H9 (cell line): ENCODE data around the gene RPP40. TPM values are rescaled to one million over a fixed set of nuclear protein-coding genes. Genes with fewer than 3 reads are reported as not detected.
A peak's percentile ranks its signal among the peaks of the same experiment; 100 is the strongest.

ENCODE experiments used
- DNase-seq: peaks from one replicate; pipeline ENCODE4 v3.0.0-alpha.2; 2017
- H2AFZ ChIP-seq: one replicate; pipeline ENCODE4 v1.6.1; 2013; ENCODE audit warnings: mild to moderate bottlenecking, low read length, control low read depth, moderate library complexity
- H2AK5ac ChIP-seq: 2 replicates; pipeline ENCODE4 v1.6.1; 2013; ENCODE audit warnings: low read length, control low read depth, mixed read lengths; ENCODE audit not compliant: insufficient read length
- H2BK120ac ChIP-seq: one replicate; pipeline ENCODE4 v1.6.1; 2013; ENCODE audit warnings: low read depth, mild to moderate bottlenecking, low read length, control low read depth, inconsistent platforms; ENCODE audit not compliant: poor library complexity, severe bottlenecking
- H2BK12ac ChIP-seq: 2 replicates; pipeline ENCODE4 v1.6.1; 2013; ENCODE audit warnings: low read length, control low read depth, mixed read lengths, low read depth; ENCODE audit not compliant: insufficient read length
- H2BK15ac ChIP-seq: 2 replicates; pipeline ENCODE4 v1.6.1; 2013; ENCODE audit warnings: low read depth, low read length, control low read depth
- H2BK20ac ChIP-seq: one replicate; pipeline ENCODE4 v1.6.1; 2013; ENCODE audit warnings: low read depth, mild to moderate bottlenecking, low read length, control low read depth, inconsistent platforms; ENCODE audit not compliant: poor library complexity, severe bottlenecking
- H2BK5ac ChIP-seq: 2 replicates; pipeline ENCODE4 v1.6.1; 2013; ENCODE audit warnings: low read length, control low read depth, mixed read lengths; ENCODE audit not compliant: insufficient read length
- H3K14ac ChIP-seq: 2 replicates; pipeline ENCODE4 v1.6.1; 2013; ENCODE audit warnings: low read length, control low read depth; ENCODE audit not compliant: insufficient read depth
- H3K18ac ChIP-seq: 2 replicates; pipeline ENCODE4 v1.6.1; 2013; ENCODE audit warnings: low read depth, mild to moderate bottlenecking, mixed read lengths, low read length, control low read depth; ENCODE audit not compliant: insufficient read length
- H3K23ac ChIP-seq: 2 replicates; pipeline ENCODE4 v1.6.1; 2013; ENCODE audit warnings: low read length, control low read depth, mixed read lengths, low read depth; ENCODE audit not compliant: insufficient read length
- H3K23me2 ChIP-seq: 2 replicates; pipeline ENCODE4 v1.6.1; 2013; ENCODE audit warnings: low read depth, mild to moderate bottlenecking, mixed read lengths, low read length, control low read depth; ENCODE audit not compliant: insufficient read length, poor library complexity, severe bottlenecking
- H3K27ac ChIP-seq: 2 replicates; pipeline ENCODE4 v1.5.1; 2013; ENCODE audit warnings: low read length, control low read depth, mixed read lengths, low read depth; ENCODE audit not compliant: insufficient read length
- H3K27me3 ChIP-seq: 2 replicates; pipeline ENCODE4 v1.6.1; 2013; ENCODE audit warnings: low read length, control low read depth, inconsistent platforms; ENCODE audit not compliant: insufficient read depth
- H3K4ac ChIP-seq: 2 replicates; pipeline ENCODE4 v1.6.1; 2013; ENCODE audit warnings: low read depth, mild to moderate bottlenecking, control low read depth, inconsistent platforms, low read length, moderate library complexity
- H3K4me1 ChIP-seq: 2 replicates; pipeline ENCODE4 v1.6.1; 2013; ENCODE audit warnings: low read length, control low read depth, inconsistent platforms; ENCODE audit not compliant: insufficient read depth
- H3K4me2 ChIP-seq: 2 replicates; pipeline ENCODE4 v1.6.1; 2013; ENCODE audit warnings: low read length, control low read depth, mixed read lengths; ENCODE audit not compliant: insufficient read length, insufficient read depth
- H3K56ac ChIP-seq: 2 replicates; pipeline ENCODE4 v1.6.1; 2013; ENCODE audit warnings: low read depth, mild to moderate bottlenecking, mixed read lengths, low read length, control low read depth; ENCODE audit not compliant: insufficient read length
- H3K79me1 ChIP-seq: 2 replicates; pipeline ENCODE4 v1.6.1; 2013; ENCODE audit warnings: low read depth, mild to moderate bottlenecking, moderate library complexity, low read length, control low read depth, inconsistent platforms; ENCODE audit not compliant: insufficient read depth, poor library complexity, severe bottlenecking
- H3K79me2 ChIP-seq: 2 replicates; pipeline ENCODE4 v1.6.1; 2013; ENCODE audit warnings: low read length, control low read depth, inconsistent platforms; ENCODE audit not compliant: insufficient read depth
- H3K9ac ChIP-seq: 2 replicates; pipeline ENCODE4 v1.6.1; 2013; ENCODE audit warnings: low read length, control low read depth, mixed read lengths; ENCODE audit not compliant: insufficient read length; ENCODE audit errors: extremely low read depth
- H3K9me3 ChIP-seq: one replicate; pipeline ENCODE4 v1.6.1; 2013; ENCODE audit warnings: low read depth, low read length, inconsistent platforms; ENCODE audit not compliant: control insufficient read depth
- H3T11ph ChIP-seq: one replicate; pipeline ENCODE4 v1.6.1; 2013; ENCODE audit warnings: mild to moderate bottlenecking, low read length, control low read depth, inconsistent platforms
- H4K20me1 ChIP-seq: one replicate; pipeline ENCODE4 v1.6.1; 2013; ENCODE audit not compliant: control insufficient read depth, insufficient read length, insufficient read depth
- H4K5ac ChIP-seq: 2 replicates; pipeline ENCODE4 v1.6.1; 2013; ENCODE audit warnings: low read depth, mild to moderate bottlenecking, mixed read lengths, low read length, control low read depth; ENCODE audit not compliant: insufficient read length
- H4K8ac ChIP-seq: replicated peaks from 2 replicates; pipeline ENCODE4 v1.6.1; 2013; ENCODE audit warnings: low read length, control low read depth, mixed read lengths, low read depth; ENCODE audit not compliant: insufficient read length
- H4K91ac ChIP-seq: 2 replicates; pipeline ENCODE4 v1.6.1; 2013; ENCODE audit warnings: low read depth, mild to moderate bottlenecking, moderate library complexity, mixed read lengths, low read length, control low read depth; ENCODE audit not compliant: insufficient read length
- H3K27ac Mint-ChIP-seq, 3 experiments: 2 replicates in 2 of 3; 3 replicates in 1 of 3; pipeline ENCODE4 v1.8.0; 2020 to 2021; ENCODE audit warnings: mixed read lengths in 3 of 3, mild to moderate bottlenecking in 1 of 3, moderate library complexity in 1 of 3
- H3K27me3 Mint-ChIP-seq: 2 replicates; pipeline ENCODE4 v1.8.0; 2021; ENCODE audit warnings: low read depth, mild to moderate bottlenecking, moderate library complexity, mixed read lengths
- H3K36me3 Mint-ChIP-seq, 3 experiments: 2 replicates in 2 of 3; 3 replicates in 1 of 3; pipeline ENCODE4 v1.8.0; 2020 to 2021; ENCODE audit warnings: low read depth in 3 of 3, mixed read lengths in 3 of 3; ENCODE audit not compliant: insufficient read depth in 1 of 3
- H3K4me1 Mint-ChIP-seq, 2 experiments: 2 replicates each; pipeline ENCODE4 v1.8.0; 2020; ENCODE audit warnings: mixed read lengths in 2 of 2
- H3K4me3 Mint-ChIP-seq, 2 experiments: 2 replicates in 1 of 2; 3 replicates in 1 of 2; pipeline ENCODE4 v1.8.0; 2020 to 2021; ENCODE audit warnings: mild to moderate bottlenecking in 2 of 2, mixed read lengths in 2 of 2, moderate library complexity in 1 of 2
- H3K9me3 Mint-ChIP-seq, 2 experiments: 2 replicates in 1 of 2; 3 replicates in 1 of 2; pipeline ENCODE4 v1.8.0; 2020; ENCODE audit warnings: mild to moderate bottlenecking in 2 of 2, mixed read lengths in 2 of 2, moderate library complexity in 1 of 2
- WGBS: extraction: QIAGEN DNeasy Blood & Tissue Kit; methylation state at CpG from one replicate; pipeline ENCODE4 v1.1.7; 2013; ENCODE audit warnings: missing lambda C conversion rate, low lambda C conversion rate, mixed read lengths; ENCODE audit not compliant: insufficient read length; ENCODE audit errors: extremely low coverage; 5-methylcytosine and 5-hydroxymethylcytosine counted together
- total RNA-seq: library from RNA; stranded (reverse); gene quantifications from 2 replicates; pipeline ENCODE4 v1.2.1, GENCODE V29; 2021
- TF ChIP-seq, protein P1 (sequence below): fragments of 200-600 bp; sonication (generic); conservative IDR thresholded peaks from 3 replicates; pipeline ENCODE4 v1.8.0; 2021; ENCODE audit warnings: antibody characterized with exemption, mild to moderate bottlenecking

RPP40 gene
- total RNA-seq, 1 experiment from 2014 or later: 17.8 TPM

DNA sequence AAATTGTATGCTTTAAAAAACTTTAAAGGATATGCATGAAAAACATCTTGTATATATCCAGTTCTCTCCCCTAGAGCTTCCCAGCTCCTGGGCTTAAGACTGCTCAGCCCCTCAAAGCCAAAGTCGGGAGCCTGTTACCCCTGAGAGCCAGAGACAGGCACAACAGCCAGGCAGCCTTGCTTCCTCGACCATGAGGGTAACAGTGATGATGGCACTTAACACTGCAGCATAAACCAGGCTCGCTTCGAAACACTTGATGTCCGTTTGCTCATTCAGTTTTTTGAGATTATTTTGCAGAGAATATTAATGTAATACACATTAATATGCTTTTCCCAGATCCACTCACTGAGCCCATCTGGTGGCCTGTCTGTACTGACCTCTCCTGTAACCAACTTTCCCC, 47.2 kb downstream of the RPP40 start:
- Mint-ChIP-seq H3K4me1 (peaks cover 12 to 19% of the 10 kb centered on the region in 2 experiments), H3K36me3 (peaks cover 19 to 43% (median 42%) of the 10 kb centered on the region in 3 experiments; a peak in 6 of 7 replicates), H3K27ac (0 out of 7 replicates have a peak overlapping the region, but pooled peaks of 1 of the 3 experiments have one; percentile 13), H3K27me3 (no peaks in the 10 kb centered on the region), H3K9me3 (no peaks in the 10 kb centered on the region), H3K4me3 (no peak overlapping the region)
- H3T11ph ChIP-seq: no peak overlapping the region
- H3K4me1 ChIP-seq: no peaks in the 10 kb centered on the region; the same call in 1 of the 2 replicates
- TF ChIP-seq, protein P1, sequence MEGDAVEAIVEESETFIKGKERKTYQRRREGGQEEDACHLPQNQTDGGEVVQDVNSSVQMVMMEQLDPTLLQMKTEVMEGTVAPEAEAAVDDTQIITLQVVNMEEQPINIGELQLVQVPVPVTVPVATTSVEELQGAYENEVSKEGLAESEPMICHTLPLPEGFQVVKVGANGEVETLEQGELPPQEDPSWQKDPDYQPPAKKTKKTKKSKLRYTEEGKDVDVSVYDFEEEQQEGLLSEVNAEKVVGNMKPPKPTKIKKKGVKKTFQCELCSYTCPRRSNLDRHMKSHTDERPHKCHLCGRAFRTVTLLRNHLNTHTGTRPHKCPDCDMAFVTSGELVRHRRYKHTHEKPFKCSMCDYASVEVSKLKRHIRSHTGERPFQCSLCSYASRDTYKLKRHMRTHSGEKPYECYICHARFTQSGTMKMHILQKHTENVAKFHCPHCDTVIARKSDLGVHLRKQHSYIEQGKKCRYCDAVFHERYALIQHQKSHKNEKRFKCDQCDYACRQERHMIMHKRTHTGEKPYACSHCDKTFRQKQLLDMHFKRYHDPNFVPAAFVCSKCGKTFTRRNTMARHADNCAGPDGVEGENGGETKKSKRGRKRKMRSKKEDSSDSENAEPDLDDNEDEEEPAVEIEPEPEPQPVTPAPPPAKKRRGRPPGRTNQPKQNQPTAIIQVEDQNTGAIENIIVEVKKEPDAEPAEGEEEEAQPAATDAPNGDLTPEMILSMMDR: no peak
- no peak overlapping the region for H2BK15ac ChIP-seq
- H2BK120ac ChIP-seq: no peak overlapping the region
- no peaks in the 10 kb centered on the region for H3K23me2 ChIP-seq
- no peak overlapping the region for H4K8ac ChIP-seq
- no peak overlapping the region for H3K56ac ChIP-seq
- H4K91ac ChIP-seq: no peak overlapping the region
- H4K20me1 ChIP-seq: no peaks in the 10 kb centered on the region
- WGBS: no CpG with 5 or more reads among the region's 5 CpGs
- H3K27me3 ChIP-seq: no peaks in the 10 kb centered on the region
- H2AFZ ChIP-seq: no peak overlapping the region
- no peak overlapping the region for H2BK12ac ChIP-seq
- no peak overlapping the region for H4K5ac ChIP-seq
- no peak overlapping the region for H3K23ac ChIP-seq
- no peak overlapping the region for H3K18ac ChIP-seq
- no peak overlapping the region for H2BK5ac ChIP-seq
- H3K9ac ChIP-seq: no peak overlapping the region
- DNase-seq: no peak
- H3K27ac ChIP-seq: no peak overlapping the region
- H3K79me1 ChIP-seq: no peaks in the 10 kb centered on the region
- no peak overlapping the region for H3K4ac ChIP-seq
- no peaks in the 10 kb centered on the region for H3K79me2 ChIP-seq
- H2BK20ac ChIP-seq: no peak overlapping the region
- H3K9me3 ChIP-seq: no peaks in the 10 kb centered on the region
- no peak overlapping the region for H3K4me2 ChIP-seq
- no peak overlapping the region for H2AK5ac ChIP-seq
- no peak overlapping the region for H3K14ac ChIP-seq
